SU-DHL-6 (cell line): ENCODE data around the gene PRKCE.

Experiments
- H2AFZ ChIP-seq: fragments of 200-600 bp; sonication (generic); 2 replicates; pipeline ENCODE4 v1.6.1; 2014; ENCODE audit warnings: low read depth, mild to moderate bottlenecking, moderate library complexity, mixed read lengths, antibody characterized with exemption, low read length; ENCODE audit not compliant: severe bottlenecking
- H3F3A ChIP-seq: fragments of 200-600 bp; shearing (Covaris generic); 2 replicates; pipeline ENCODE4 v1.6.0; 2016; ENCODE audit warnings: antibody characterized with exemption, mild to moderate bottlenecking; ENCODE audit not compliant: insufficient read depth
- H3K27ac ChIP-seq: fragments of 200-600 bp; sonication (generic); 2 replicates; pipeline ENCODE4 v1.5.1; 2016; ENCODE audit warnings: low read depth, mild to moderate bottlenecking, low read length, moderate library complexity, mixed read lengths
- H3K27me3 ChIP-seq: fragments of 200-600 bp; sonication (generic), shearing (Covaris generic); 2 replicates; pipeline ENCODE4 v1.6.0; 2014; ENCODE audit warnings: mild to moderate bottlenecking, low read length
- H3K36me3 ChIP-seq: fragments of 200-600 bp; sonication (generic); 2 replicates; pipeline ENCODE4 v1.6.1; 2014; ENCODE audit warnings: mild to moderate bottlenecking, low read length, mixed read lengths
- H3K4me2 ChIP-seq: fragments of 300-600, 200-600 bp; shearing (Covaris generic), sonication (generic); 2 replicates; pipeline ENCODE4 v1.6.0; 2014; ENCODE audit warnings: low read length, low read depth, mild to moderate bottlenecking; ENCODE audit not compliant: poor library complexity, severe bottlenecking
- H3K4me3 ChIP-seq: fragments of 200-600 bp; sonication (generic); 2 replicates; pipeline ENCODE4 v1.5.1; 2014; ENCODE audit warnings: antibody characterized with exemption, low read length, mild to moderate bottlenecking, mixed read lengths; ENCODE audit not compliant: insufficient read depth, poor library complexity, severe bottlenecking
- H3K79me2 ChIP-seq: fragments of 200-600 bp; sonication (generic); 2 replicates; pipeline ENCODE4 v1.6.1; 2014; ENCODE audit warnings: mild to moderate bottlenecking, low read length, moderate library complexity; ENCODE audit not compliant: insufficient read depth
- H3K9ac ChIP-seq: fragments of 200-600 bp; sonication (generic); 2 replicates; pipeline ENCODE4 v1.7.0; 2014; ENCODE audit warnings: mild to moderate bottlenecking, low read length
- H3K9me2 ChIP-seq: fragments of 200-600 bp; sonication (generic); replicated peaks from 2 replicates; pipeline ENCODE4 v1.6.1; 2014; ENCODE audit warnings: low read length; ENCODE audit not compliant: insufficient read depth
- H3K9me3 ChIP-seq: fragments of 200-600 bp; sonication (generic); 2 replicates; pipeline ENCODE4 v1.6.1; 2014; ENCODE audit warnings: low read length, mixed read lengths; ENCODE audit not compliant: insufficient read depth
- H4K20me1 ChIP-seq: fragments of 200-600 bp; sonication (generic); 2 replicates; pipeline ENCODE4 v1.6.1; 2014; ENCODE audit warnings: low read depth, mild to moderate bottlenecking, antibody characterized with exemption, low read length, moderate library complexity, mixed read lengths
- EZH2phosphoT487 ChIP-seq: fragments of 200-600 bp; sonication (generic), shearing (Covaris generic); conservative IDR thresholded peaks from 2 replicates; pipeline ENCODE4 v1.6.1; 2018; ENCODE audit warnings: mild to moderate bottlenecking, antibody characterized with exemption, low read length, moderate library complexity, mixed read lengths
- TF ChIP-seq, protein P1 (sequence below): fragments of 200-600 bp; sonication (generic); IDR thresholded peaks from one replicate; pipeline ENCODE4 v1.5.1; 2017; ENCODE audit warnings: antibody characterized with exemption, mild to moderate bottlenecking, low read length, moderate library complexity; ENCODE audit not compliant: insufficient read depth, poor library complexity, severe bottlenecking

PRKCE gene

DNA sequence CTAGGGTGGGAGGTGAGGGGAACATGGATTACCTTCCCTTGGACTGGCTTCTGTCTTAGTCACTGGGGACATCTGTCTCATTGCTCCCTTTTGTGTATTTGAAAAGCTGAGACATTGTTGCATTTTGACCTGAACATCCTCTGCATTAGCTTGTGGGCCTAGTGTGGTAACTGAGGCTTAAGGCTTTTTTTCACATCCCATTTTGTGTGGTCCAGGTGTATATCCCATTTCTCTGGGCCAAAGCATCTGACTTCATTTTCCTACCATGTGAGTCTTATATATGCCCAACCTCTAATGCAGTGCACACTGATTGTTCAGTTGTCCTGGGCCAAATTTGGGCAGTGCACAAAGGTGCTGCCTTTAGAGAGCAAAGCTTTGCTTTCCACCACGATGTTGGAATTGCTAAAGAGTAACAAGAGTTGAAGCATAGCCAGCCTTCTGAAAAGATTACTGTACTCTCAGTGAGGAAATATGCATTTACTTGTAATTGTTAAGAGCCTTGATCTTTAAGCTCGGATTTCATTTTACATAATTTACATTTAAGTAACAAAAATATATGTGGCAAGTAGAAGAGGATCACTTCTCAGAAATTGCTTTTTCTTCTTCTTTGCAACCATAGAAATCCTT lies 13.3 kb downstream of the PRKCE start:
- Histone ChIP-seq H3K9me3 (no peaks in the 10 kb centered on the region), H3K36me3 (no peaks in the 10 kb centered on the region), H3F3A (no peaks in the 10 kb centered on the region), H3K4me3 (no peak overlapping the region), H4K20me1 (no peaks in the 10 kb centered on the region), H3K27me3 (no peaks in the 10 kb centered on the region), H3K9me2 (no peaks in the 10 kb centered on the region), H2AFZ (no peak overlapping the region), H3K27ac (no peak overlapping the region), H3K4me2 (no peak overlapping the region), H3K9ac (no peak overlapping the region), H3K79me2 (no peaks in the 10 kb centered on the region)
- TF ChIP-seq, protein P1, sequence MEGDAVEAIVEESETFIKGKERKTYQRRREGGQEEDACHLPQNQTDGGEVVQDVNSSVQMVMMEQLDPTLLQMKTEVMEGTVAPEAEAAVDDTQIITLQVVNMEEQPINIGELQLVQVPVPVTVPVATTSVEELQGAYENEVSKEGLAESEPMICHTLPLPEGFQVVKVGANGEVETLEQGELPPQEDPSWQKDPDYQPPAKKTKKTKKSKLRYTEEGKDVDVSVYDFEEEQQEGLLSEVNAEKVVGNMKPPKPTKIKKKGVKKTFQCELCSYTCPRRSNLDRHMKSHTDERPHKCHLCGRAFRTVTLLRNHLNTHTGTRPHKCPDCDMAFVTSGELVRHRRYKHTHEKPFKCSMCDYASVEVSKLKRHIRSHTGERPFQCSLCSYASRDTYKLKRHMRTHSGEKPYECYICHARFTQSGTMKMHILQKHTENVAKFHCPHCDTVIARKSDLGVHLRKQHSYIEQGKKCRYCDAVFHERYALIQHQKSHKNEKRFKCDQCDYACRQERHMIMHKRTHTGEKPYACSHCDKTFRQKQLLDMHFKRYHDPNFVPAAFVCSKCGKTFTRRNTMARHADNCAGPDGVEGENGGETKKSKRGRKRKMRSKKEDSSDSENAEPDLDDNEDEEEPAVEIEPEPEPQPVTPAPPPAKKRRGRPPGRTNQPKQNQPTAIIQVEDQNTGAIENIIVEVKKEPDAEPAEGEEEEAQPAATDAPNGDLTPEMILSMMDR: no peak
- TF ChIP-seq EZH2phosphoT487: no peak

DNA sequence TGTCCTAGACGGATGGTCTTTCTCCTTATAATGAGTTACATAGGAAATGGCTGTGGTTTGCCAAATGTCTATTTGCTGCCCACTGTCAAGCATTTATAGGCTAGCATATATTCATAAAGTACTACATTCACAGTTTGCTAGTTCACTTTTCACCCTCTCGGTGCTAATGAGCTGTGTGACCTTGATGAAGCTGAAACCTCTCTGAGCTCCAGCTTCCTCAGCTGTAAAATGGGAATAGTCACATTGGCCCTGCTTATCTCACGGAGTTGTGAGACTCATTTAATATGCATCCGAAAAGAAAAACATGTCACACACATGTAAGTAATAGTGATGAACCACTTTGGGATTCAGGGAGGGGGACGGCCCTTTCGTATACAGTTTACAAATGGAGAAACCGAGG lies 17.0 kb downstream of the PRKCE start:
- no peaks in the 10 kb centered on the region for H3K27me3 ChIP-seq
- H3K9me2 ChIP-seq: no peaks in the 10 kb centered on the region
- no peak overlapping the region for H3K4me2 ChIP-seq
- no peaks in the 10 kb centered on the region for H3K9me3 ChIP-seq
- H3F3A ChIP-seq: no peaks in the 10 kb centered on the region
- H3K9ac ChIP-seq: no peak overlapping the region
- TF ChIP-seq, protein P1: no peak
- no peak for TF ChIP-seq EZH2phosphoT487
- no peaks in the 10 kb centered on the region for H3K79me2 ChIP-seq
- no peak overlapping the region for H3K4me3 ChIP-seq
- no peak overlapping the region for H3K27ac ChIP-seq
- H2AFZ ChIP-seq: no peak overlapping the region
- H4K20me1 ChIP-seq: no peaks in the 10 kb centered on the region
- no peaks in the 10 kb centered on the region for H3K36me3 ChIP-seq

DNA sequence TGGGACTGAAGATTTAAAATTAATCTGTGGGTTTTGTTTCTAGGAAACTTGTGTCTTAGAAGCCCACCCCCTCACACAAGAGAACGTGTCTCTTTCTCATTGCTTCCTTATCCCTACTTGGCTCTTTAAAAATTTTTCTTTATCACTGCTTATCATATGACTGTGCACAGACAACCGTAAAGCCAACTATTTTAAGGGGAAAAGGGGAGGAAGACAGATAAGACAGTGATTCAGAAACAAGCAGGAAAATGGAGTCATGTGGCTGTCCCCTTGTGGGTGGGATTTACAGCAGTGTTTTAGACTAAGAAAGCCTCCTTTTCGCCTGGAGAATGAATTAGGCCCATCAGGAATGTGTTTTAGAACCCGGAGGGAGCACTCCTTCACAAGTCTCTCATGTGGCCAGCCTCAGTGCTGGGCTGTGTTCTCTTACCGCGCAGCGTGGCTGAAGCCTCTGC lies 17.6 kb downstream of the PRKCE start:
- Histone ChIP-seq H3K36me3 (no peaks in the 10 kb centered on the region), H3K4me2 (no peak overlapping the region), H2AFZ (no peak overlapping the region), H3K9ac (no peak overlapping the region), H3K9me2 (no peaks in the 10 kb centered on the region), H3K9me3 (no peaks in the 10 kb centered on the region), H3K4me3 (no peak overlapping the region), H4K20me1 (no peaks in the 10 kb centered on the region), H3K79me2 (no peaks in the 10 kb centered on the region), H3K27ac (no peak overlapping the region), H3K27me3 (no peaks in the 10 kb centered on the region), H3F3A (no peaks in the 10 kb centered on the region)
- TF ChIP-seq, protein P1: no peak
- no peak for TF ChIP-seq EZH2phosphoT487
